HG03521 (cell line): ENCODE data around the gene IL23R.

Experiments used
- ATAC-seq: cut with Tn5 transposase; IDR thresholded peaks from one replicate; pipeline ENCODE4 v1.9.1; 2021; ENCODE audit warnings: mild to moderate bottlenecking, moderate library complexity; ENCODE audit not compliant: unreplicated experiment

The IL23R gene

DNA sequence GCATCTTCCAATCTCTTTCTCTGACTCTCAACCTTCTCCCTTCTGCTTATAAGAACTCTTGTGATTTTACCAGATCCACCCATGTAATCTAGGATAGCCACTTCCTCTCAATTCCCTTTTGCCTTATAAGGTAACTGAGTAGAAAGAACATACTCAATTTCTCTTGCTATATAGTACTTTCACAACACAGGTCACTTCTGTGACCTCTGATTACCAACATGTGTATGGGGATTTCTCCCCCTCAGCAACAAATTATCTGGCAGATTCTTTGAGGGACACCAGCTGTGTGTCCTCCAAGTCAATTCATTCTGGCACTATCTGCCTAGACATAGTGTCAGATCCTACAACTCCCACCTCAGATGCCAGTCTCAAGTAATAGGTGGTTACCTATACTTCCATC is 62.5 kb downstream of the IL23R start:
- no peak for ATAC-seq

DNA sequence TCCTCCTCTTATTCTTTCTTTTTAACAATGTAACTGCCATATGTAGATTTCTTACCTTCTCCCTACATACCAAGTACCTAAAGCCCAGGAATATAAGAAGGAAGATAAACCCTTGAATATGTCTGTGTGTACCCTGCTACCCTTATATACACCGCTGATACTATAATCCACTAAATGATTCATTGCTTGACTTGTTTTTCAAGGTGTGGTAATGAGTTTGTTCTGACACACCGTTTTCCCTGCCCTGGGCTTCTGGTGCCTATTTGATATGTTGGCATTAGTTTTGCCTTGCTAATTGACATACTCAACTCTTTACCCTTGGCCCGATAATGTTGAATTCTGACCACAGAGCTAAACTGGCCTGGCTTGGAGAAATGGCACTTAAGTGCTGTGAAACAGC is 64.3 kb downstream of the IL23R start:
- no peak for ATAC-seq

DNA sequence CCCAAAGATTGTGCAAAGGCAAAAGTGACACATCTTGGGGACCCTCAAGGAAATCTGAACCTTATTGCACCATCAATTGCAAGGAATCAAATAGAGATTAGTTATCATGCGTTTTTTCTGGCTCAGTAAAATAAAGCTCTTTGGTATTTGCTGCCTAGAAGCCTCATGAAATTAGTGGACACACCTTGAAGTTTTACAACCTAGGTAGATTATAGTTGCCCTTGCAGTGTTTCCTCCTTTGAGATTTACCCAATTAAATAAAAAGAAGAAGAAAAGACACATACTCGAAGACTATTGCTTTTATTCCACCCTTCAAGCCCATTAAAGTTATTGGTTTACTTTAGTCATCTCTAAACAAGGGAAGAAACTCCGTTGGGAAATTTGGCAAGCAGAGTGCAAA is 70.0 kb downstream of the IL23R start:
- ATAC-seq, result no peak

DNA sequence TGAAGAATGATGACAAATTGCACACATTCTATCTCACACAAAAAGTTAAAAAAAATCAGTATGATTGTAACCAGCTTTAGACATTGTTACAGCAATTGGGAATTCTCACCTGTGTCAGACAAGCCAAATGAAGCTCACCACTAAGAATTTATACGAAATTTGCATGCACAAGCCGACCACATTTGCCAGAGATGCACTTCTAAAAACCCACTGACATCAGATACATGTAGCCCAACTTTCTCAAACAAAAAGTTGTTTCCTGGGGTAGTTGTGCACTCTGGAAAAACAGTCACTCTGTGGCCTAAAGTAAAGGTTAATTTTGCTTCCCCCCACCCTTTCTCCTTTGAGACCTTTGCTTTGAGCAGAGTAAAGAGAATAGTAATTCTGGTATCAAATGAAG is 73.5 kb downstream of the IL23R start:
- ATAC-seq, result no peak

DNA sequence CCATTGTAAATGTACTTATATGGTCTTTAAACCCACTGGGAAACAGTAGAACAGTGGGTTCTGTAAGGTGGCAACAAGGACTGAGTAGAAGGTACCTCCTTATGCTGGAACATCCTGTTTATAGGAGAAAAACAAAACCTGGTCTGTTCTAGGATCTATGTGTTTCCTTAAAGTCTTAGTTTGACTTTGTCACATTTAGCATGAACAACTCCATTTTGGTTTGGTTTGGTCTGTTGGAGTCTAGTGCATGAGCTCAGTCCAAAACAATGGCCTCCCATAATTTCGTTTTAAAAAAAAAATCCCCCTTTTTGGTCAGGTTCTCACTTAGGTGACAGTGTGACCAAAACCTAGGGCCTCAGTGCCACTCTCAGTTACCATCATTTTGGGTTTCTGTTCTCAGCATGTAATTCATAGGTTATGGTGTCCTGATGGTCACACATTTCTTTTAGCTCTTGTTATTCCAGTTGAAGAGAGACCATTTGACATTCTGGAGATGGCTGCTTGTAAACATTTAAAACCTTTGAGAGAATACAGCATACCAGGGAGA is 75.0 kb downstream of the IL23R start:
- no peak for ATAC-seq

DNA sequence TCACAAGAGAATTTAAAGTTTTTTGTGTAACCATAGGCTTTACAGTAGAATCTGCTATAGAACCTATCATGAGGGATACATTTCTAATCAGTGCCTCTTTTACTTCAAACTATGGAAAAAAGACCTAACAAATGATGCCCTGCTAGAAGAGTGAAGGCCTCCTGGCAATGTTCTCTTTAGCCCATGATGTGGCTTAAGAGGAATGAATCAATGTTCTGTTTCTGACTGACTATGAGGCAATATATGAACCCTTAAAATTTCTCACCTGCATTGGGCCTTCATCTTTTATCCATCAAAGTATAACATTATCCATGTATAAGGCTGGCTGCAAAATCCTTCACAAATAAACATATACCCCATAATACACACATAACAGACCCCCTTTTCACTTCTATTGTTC is 75.8 kb downstream of the IL23R start:
- no peak for ATAC-seq

DNA sequence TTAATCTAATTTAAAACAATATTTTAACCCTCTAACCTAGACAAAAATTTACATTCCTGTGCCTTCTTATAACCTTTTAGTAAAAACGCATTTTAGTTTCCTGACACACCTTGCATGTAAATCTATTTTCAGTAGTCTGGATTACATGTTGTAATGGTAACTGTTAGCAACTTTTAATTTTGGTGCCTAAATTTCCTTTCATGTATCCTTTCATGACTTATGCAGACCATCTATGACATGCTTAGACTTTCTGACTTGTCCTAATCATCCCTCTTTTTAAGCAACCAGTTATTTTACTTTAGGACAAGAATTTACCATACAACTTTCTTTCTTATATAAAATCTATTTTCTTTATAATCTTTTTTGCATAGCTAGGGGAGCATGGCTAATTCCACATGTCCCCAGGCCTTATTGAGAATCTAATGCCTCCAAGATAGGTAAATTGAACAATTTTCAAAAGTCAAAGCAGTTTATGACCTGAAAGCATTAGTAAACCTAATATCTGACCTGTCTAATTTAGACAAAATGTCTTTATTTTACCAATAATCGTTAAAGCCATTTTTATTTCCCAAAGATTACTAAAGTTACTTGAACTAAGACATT is 83.9 kb downstream of the IL23R start:
- no peak for ATAC-seq

DNA sequence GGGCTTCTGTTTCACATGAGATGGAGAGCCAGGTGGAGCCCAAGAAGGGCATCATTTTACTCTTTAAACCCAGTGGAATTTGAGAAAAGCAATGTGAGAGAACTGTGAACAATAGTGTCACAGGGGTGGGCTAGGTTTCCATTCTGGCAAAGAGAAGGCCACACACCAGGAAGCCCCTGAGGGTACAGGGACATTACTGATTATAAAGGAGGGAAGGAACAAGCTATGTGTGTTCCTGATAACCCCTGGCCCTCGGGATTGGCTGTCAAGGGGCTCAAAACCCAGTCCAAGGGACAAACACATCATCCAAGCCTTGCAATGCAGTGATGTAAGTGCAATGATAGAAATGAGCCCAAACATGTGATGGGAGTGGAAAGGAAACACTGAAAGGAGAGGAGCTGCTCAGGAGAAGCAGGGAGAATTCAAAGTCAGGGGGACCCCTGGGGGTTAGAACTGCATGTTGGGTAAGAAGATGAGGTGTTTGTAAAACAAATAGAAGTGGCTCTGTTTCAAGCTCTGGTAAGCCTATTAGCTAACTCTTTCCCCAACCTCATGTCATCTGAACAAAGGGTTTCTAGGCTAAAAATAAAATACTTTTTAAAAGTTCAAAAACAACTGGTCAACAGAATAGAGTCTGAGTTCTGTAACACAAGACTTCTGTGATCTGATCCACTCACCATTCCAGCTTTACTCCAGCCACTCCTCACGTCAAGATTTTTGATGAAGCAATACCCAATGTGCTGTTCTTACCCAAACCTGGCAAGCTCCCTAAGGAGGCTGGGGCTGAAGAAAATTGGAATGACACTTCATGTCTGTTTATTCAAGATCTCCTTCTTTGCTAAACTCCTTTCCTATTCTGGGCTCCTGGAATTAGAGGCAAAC is 90.3 kb downstream of the IL23R start:
- ATAC-seq, result no peak

DNA sequence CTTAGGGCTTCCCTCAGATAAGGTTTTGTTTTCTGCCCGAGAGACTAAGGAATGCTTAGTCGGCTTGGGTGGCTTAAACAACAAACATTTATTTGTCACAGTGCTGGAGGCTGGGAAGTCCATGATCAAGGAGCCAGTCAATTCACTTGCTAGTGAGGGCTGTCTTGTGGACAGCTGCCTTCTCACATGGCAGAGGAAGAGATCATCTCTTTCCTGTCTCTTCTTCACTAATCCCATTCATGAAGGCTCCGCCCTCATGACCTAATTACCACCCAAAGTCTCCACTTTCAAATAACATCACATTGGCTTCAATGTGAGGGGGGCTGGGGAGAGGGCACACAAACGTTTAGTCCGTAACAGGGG is 90.9 kb downstream of the IL23R start:
- no peak for ATAC-seq

DNA sequence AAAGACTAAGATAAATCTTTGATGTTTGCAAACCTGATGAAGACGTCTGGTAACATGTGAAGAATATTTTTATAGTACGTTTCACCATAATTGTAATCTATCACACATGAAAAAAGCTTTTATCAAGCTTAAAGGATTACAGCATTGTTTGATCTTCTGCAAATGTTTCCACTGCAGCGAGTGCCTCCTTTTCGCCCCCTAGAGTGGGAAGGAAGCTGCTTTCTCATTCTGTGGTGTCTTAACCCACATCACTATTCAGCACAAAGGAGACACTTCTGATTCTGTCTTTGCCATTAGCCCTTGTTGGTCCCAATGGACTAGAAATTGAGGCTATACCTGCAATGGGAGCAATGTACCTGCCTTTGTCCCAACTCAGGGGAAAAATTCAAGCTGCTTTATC is 95.4 kb downstream of the IL23R start:
- ATAC-seq, result no peak

DNA sequence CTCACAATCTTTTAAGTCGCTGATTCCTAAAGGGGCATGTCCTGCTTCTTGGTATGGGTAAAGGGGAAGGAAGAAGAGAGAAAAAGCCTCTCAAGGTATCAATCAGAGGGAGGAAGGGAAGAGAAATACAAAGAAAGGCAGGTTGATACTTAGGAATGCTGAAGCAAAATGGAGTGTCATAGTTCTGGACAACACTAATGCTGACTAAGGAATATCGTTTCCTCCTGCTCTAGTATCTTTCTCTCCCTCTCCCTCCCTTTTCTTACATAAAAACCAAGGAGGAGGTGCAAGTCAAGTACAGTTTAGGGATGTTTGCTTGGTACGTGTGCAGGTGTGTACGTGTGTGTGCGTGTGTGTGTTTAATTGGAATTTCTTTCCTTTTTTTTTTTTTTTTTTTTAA is 96.5 kb downstream of the IL23R start:
- no peak for ATAC-seq

DNA sequence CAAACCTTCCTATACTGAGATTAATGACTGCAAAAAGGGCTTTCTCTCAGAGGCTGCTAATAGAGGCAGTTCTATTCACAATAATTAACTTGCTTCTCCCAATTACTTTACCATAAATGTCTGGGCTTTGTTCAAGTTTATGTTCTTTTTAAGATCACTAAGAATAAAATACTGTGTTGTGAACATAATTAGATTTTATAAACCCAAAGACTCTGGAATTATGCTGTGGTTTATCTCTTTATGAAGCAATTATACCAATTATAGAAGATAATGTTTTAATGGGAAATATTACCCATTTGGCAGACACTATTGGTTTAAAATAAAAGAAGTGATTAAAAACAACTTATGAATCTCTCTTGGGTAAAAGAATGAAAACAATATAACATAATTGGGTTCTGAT is 97.9 kb downstream of the IL23R start:
- ATAC-seq, result no peak

DNA sequence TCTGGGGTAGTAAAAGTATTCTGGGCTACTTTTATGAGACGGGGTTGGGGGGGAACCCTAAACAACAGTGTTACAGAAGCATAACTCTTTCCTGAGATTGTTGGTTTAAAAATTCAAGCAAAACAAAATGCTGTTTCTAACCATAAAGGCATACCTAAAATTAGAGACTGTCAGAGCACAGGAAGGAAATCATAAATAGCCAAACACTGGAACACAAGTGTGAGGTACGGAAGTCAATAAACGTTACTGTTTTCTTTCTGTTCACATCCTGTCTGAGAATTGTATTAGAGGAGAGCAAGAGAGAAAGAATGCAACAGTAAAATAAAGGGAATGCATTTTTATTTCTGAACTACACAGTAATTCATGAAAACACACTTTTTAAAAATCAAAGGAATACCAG is 98.6 kb downstream of the IL23R start:
- ATAC-seq, result no peak

DNA sequence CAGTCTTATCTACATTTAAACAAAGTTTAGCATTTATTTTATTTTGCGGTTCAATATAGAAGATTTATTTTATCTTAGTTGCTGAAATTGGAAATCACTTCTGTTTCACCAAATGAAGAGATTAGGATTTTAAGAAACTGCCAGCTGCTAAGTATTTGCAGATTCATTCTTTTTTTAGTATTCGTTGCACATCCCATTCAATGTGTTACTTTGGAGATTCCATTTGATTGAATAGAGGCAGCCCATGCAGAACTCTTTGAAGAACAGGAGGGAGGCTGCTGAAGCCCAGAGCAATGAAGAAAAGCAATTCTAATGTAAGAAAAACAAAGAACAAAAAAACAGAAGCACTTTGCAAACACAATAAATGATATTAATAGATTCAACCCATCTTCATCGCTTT is 102.8 kb downstream of the IL23R start:
- no peak for ATAC-seq

DNA sequence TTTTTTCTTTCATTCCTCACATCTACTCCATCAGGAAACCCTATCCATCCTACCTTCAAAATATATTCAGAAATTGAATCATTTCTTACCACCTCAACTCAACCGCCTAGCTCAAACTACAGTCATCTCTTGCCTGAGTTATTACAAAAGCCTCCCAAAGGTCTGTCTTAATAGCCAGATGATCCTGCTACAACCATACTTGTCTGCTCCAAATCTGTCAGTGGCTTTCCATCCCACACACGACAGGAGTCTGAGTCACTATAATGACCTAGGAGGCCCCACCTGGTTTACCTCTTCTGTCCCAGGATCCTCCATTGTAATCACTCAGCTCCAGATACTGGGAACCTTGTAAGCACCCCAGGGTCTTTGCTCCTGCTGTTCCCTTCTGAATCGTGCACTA is 104.3 kb downstream of the IL23R start:
- ATAC-seq, result no peak

DNA sequence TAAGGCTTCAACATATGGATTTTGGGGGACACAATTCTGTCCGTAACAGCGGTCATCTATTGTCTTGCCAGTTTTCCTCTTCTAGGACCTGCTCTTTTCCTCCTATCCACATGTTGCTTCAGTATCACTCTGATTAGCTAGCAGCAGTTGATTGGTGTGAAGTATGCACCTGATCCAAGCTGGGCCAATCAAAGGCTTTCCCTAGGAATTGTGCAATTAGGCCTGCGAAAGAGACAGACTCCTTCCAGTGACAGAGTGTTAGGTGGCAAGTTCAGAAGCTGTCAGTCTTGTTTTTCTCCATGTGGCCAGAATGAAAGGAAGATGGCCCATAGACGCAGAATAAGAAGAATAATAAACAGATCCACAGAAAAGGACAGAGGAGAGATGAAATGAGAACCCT is 107.3 kb downstream of the IL23R start:
- no peak for ATAC-seq

DNA sequence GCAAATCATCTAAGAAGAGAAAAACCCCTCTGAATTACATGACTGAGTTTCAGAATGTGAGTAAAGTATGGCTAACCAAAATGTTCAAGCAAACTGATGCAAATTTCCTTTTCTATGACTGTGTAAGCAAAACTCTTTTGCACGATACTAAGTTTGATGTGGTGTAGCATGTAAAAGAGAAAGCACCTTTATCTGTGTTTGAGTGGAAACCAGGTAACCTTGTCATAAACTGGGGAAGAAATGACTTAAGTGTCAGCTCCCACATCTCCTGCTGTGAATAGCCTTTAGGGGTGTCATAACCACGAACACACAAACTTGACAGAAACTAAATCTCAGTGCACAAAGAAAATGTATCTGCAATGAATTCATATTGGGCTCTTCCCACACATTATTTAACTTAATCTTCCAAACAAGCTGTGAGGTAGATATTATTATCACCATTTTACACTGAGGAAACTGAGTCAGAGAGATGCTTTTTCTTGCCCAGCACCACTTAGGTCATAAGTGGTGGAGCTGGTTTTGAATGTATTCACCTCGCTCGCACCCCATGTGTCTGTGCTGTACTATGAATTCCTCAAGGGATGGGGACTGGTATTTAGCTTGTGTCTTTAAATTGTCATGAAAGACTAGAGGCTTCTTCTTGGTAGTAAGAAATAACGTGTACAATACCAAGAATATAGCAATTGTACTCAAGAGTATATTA is 108.5 kb downstream of the IL23R start:
- peak; percentile 79 for ATAC-seq

DNA sequence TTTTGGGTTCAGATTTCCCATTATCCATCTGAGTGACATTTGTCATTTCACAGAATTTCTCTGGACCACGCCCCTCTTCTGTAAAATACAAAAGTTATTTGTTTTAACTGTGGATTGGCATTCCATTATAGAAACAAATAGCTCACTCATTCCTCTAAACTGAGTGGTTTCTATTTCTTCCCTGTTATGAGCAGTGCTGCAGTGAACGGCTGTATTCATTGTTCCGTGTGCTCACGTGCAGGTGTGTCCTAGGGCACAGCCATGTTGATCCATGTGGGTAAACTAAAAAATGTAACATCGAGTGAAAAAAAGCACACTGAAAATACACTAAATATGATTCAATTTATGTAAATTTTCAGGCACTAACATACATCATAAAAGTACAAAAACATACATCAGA is 114.4 kb downstream of the IL23R start:
- ATAC-seq, result no peak

DNA sequence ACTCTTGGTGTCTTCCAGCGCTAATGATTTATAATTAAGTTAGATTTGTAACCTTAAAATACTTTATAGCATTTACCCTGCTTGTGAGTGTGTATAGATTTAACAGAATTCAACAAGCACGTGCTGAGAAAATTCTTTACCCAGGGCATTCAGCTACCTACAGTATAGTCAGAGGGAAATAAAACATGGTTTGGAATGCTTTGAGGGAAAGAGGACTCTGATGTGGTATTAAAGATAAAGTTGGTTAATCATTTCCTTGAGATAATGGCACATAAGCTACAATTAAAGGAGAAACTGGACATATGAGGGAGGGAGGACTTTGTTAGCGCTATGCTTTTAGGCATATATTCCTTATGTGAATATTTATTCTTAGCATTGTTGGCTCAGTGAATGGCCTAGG is 115.0 kb downstream of the IL23R start:
- no peak for ATAC-seq

DNA sequence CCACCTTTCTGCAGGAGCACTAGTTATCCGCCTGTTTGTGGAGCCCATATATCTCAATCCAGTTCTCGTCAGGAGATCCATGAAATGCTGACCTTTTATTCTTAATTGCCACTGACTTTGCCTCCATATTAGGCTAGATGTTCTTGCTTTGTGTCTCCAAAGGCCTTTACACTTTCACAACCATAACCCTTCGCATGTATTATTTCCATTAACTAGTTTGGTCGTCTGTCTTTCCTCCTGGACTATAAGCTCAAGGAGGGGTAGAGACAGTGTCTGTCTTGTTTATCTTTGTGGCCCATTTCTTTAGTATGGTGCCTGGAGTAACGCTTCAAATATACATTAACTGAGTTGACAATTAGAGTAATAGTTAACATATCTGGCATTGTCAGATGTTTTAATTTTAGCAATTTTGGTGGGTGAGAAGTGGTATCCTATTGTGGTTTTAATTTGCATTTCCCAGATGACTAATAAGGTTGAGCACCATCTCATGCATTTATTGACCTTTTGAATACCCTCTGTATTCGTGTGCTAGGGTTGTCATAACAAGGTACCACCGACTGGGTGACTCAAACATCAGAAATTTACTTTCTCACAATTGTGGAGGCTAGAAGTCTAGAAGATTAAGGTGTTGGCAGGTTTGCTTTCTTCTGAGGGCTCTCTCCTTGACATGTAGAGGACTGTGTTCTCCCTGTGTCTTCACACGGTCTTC is 119.7 kb downstream of the IL23R start:
- ATAC-seq, result peak; percentile 89

DNA sequence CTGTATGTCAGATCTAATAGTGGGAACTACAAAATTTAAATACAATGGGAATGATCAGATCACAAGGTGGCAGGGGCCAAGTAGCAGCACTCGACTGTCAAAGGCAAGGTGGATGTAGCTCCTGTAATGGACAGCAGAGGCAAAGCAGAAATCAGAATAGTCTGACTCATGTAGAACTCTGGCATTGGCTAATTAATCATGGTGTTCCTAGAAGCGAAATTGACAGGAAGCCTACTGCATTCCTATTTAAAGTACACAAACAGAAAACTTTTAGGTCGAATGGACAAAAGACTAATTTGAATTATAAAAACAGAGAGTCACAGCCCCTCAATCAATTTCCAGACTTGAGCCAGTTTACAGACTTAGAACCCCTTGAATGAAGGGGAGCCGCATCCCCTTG is 124.0 kb downstream of the IL23R start:
- no peak for ATAC-seq
